ENCODE measurements around the gene SRGAP1.

SRGAP1 gene

GRCh38 chr12:63795032-63795687 is 49.3 kb upstream of the SRGAP1 start:
- ChIA-PET POLR2A (no interaction called here), CTCF (interaction anchor here (1.2 kb wide), 1 partner anchor 375 kb away, joined by 3 read pairs; no protein-coding TSS in a partner anchor)
- H3K27ac ChIP-seq (ENCODE audit: extremely low read depth, low read depth, low read length), result no peak overlapping the region

GRCh38 chr12:63795944-63796343 is 48.6 kb upstream of the SRGAP1 start:
- no peaks in the 10 kb centered on the region for H3K9me3 ChIP-seq (ENCODE audit: control insufficient read depth, insufficient read depth, low read depth, low read length)
- no peaks in the 10 kb centered on the region for H3K4me1 ChIP-seq (ENCODE audit: control insufficient read depth, insufficient read depth, low read length)
- POLR2A ChIA-PET, result no interaction called here
- H3K27ac ChIP-seq (ENCODE audit: extremely low read depth, low read depth, low read length), result no peak overlapping the region
- H3K4me3 ChIP-seq (ENCODE audit: low read depth, low read length), result no peak overlapping the region
- CTCF ChIA-PET, result no interaction called here
- H3K36me3 ChIP-seq (ENCODE audit: control insufficient read depth in 2 of 2, insufficient read depth in 1 of 2, low read length in 2 of 2), result peaks cover 0 to 15% of the 10 kb centered on the region in 2 experiments
- TF ChIP-seq, protein P1, sequence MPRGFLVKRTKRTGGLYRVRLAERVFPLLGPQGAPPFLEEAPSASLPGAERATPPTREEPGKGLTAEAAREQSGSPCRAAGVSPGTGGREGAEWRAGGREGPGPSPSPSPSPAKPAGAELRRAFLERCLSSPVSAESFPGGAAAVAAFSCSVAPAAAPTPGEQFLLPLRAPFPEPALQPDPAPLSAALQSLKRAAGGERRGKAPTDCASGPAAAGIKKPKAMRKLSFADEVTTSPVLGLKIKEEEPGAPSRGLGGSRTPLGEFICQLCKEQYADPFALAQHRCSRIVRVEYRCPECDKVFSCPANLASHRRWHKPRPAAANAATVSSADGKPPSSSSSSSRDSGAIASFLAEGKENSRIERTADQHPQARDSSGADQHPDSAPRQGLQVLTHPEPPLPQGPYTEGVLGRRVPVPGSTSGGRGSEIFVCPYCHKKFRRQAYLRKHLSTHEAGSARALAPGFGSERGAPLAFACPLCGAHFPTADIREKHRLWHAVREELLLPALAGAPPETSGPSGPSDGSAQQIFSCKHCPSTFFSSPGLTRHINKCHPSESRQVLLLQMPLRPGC (tag by site-specific recombination; IDR thresholded peaks at IDR 0.05), result no peak
- TF ChIP-seq ZNF202 (tag by site-specific recombination; IDR thresholded peaks at IDR 0.05; ENCODE audit: borderline replicate concordance) (no peak), BCL11B (tag by site-specific recombination; IDR thresholded peaks at IDR 0.05; ENCODE audit: low read depth) (no peak), ZNF473 (tag by site-specific recombination; IDR thresholded peaks at IDR 0.05) (no peak), GLI2 (tag by site-specific recombination; IDR thresholded peaks at IDR 0.05; ENCODE audit: borderline replicate concordance, low read depth) (no peak), HIC1 (tag by site-specific recombination; IDR thresholded peaks at IDR 0.05) (no peak), SCRT1 (tag by site-specific recombination; IDR thresholded peaks at IDR 0.05; ENCODE audit: borderline replicate concordance) (no peak), FEZF1 (tag by site-specific recombination; IDR thresholded peaks at IDR 0.05) (no peak), GLIS2 (tag by site-specific recombination; IDR thresholded peaks at IDR 0.05) (no peak), GLIS1 (tag by site-specific recombination; IDR thresholded peaks at IDR 0.05) (no peak), SP7 (tag by site-specific recombination; IDR thresholded peaks at IDR 0.05) (no peak), ZNF658 (tag by site-specific recombination; IDR thresholded peaks at IDR 0.05) (no peak), ZNF785 (tag by site-specific recombination; IDR thresholded peaks at IDR 0.05) (no peak)

More at GRCh38 chr12:63795032-63795687, 49.3 kb upstream of the SRGAP1 start:
- H3K9me3 ChIP-seq (ENCODE audit: control insufficient read depth, insufficient read depth, low read depth, low read length), result no peaks in the 10 kb centered on the region
- peaks cover 5 to 23% of the 10 kb centered on the region in 2 experiments for H3K36me3 ChIP-seq (ENCODE audit: control insufficient read depth in 2 of 2, insufficient read depth in 1 of 2, low read length in 2 of 2)
- no peaks in the 10 kb centered on the region for H3K4me1 ChIP-seq (ENCODE audit: control insufficient read depth, insufficient read depth, low read length)
- no peak for TF ChIP-seq ZNF157 (tag by site-specific recombination; IDR thresholded peaks at IDR 0.05)
- TF ChIP-seq, protein P2, sequence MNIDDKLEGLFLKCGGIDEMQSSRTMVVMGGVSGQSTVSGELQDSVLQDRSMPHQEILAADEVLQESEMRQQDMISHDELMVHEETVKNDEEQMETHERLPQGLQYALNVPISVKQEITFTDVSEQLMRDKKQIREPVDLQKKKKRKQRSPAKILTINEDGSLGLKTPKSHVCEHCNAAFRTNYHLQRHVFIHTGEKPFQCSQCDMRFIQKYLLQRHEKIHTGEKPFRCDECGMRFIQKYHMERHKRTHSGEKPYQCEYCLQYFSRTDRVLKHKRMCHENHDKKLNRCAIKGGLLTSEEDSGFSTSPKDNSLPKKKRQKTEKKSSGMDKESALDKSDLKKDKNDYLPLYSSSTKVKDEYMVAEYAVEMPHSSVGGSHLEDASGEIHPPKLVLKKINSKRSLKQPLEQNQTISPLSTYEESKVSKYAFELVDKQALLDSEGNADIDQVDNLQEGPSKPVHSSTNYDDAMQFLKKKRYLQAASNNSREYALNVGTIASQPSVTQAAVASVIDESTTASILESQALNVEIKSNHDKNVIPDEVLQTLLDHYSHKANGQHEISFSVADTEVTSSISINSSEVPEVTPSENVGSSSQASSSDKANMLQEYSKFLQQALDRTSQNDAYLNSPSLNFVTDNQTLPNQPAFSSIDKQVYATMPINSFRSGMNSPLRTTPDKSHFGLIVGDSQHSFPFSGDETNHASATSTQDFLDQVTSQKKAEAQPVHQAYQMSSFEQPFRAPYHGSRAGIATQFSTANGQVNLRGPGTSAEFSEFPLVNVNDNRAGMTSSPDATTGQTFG (tag by site-specific recombination; IDR thresholded peaks at IDR 0.05; ENCODE audit: borderline replicate concordance), result no peak
- no peak for TF ChIP-seq ZBTB48 (tag by site-specific recombination; IDR thresholded peaks at IDR 0.05)
- no peak for TF ChIP-seq ZNF2 (tag by site-specific recombination; IDR thresholded peaks at IDR 0.05)
- TF ChIP-seq KLF7 (tag by site-specific recombination; IDR thresholded peaks at IDR 0.05; ENCODE audit: borderline replicate concordance), result no peak
- TF ChIP-seq, protein P3, sequence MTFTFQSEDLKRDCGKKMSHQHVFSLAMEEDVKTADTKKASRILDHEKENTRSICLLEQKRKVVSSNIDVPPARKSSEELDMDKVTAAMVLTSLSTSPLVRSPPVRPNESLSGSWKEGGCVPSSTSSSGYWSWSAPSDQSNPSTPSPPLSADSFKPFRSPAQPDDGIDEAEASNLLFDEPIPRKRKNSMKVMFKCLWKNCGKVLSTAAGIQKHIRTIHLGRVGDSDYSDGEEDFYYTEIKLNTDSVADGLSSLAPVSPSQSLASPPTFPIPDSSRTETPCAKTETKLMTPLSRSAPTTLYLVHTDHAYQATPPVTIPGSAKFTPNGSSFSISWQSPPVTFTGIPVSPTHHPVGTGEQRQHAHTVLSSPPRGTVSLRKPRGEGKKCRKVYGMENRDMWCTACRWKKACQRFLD (tag by site-specific recombination; IDR thresholded peaks at IDR 0.05), result no peak
- TF ChIP-seq ZNF404 (tag by site-specific recombination; IDR thresholded peaks at IDR 0.05), result no peak
- TF ChIP-seq ZNF37A (tag by site-specific recombination; IDR thresholded peaks at IDR 0.05), result no peak
- TF ChIP-seq ZFHX2 (tag by site-specific recombination; conservative IDR thresholded peaks at IDR 0.05), result no peak
- TF ChIP-seq ZNF19 (tag by site-specific recombination; IDR thresholded peaks at IDR 0.05; ENCODE audit: low read depth), result no peak
- no peak for TF ChIP-seq MYNN (tag by site-specific recombination; IDR thresholded peaks at IDR 0.05; ENCODE audit: borderline replicate concordance)
- no peak for TF ChIP-seq KLF10 (tag by site-specific recombination; IDR thresholded peaks at IDR 0.05)
- no peak for TF ChIP-seq ZFP37 (tag by site-specific recombination; IDR thresholded peaks at IDR 0.05)
- TF ChIP-seq BCL11A (tag by site-specific recombination; IDR thresholded peaks at IDR 0.05; ENCODE audit: low read depth), result no peak
- no peak for TF ChIP-seq MZF1 (tag by site-specific recombination; IDR thresholded peaks at IDR 0.05; ENCODE audit: borderline replicate concordance)
- TF ChIP-seq ZFP69B (tag by site-specific recombination; IDR thresholded peaks at IDR 0.05), result no peak
- no peak for TF ChIP-seq ZNF426 (tag by site-specific recombination; IDR thresholded peaks at IDR 0.05)
- no peak for TF ChIP-seq SETDB1 (IDR thresholded peaks at IDR 0.05; ENCODE audit: insufficient read length, low read length)
- no peak for TF ChIP-seq AEBP2 (tag by site-specific recombination; IDR thresholded peaks at IDR 0.05; ENCODE audit: borderline replicate concordance)
- TF ChIP-seq ZNF121 (tag by site-specific recombination; IDR thresholded peaks at IDR 0.05), result no peak
- H3K4me3 ChIP-seq (ENCODE audit: low read depth, low read length), result no peak overlapping the region
